ENCODE measurements around the gene TIMM13.
"Not testable (repeated sequence)": the region's sequence is repeated elsewhere in the genome, so short reads cannot be mapped to it uniquely, and the experiment has no call there.

TIMM13 gene

DNA sequence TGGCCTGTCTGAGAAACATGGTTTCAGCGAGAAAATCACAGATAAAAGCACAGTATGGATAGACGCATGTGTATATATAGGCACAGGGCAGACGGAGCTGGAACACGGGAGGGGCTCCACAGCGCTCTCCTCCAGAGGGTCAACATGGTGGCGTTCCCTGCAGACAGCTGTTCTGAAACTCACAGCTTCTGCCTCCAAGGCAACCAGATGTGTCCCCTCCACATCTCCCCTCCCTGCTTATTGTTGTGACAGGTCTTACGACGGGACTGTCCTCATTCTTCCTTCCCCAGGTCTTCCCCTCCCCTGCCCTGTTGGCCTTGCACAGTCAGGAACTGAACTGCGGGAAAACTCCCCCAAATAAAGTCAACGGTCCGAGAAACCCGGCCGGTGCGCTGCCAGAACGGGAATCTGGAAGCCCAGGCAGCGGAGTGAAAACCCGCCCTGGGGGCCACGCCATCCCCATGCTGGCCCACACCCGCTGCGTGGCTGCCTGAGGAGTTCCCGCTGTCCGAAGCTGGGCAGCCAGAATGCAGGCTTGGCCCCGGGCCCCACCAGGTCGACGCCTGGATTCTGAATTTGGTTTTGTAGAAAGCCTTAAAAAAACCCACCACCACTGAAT lies 2.6 kb upstream of the TIMM13 start:
- DNase-seq = no peak

DNA sequence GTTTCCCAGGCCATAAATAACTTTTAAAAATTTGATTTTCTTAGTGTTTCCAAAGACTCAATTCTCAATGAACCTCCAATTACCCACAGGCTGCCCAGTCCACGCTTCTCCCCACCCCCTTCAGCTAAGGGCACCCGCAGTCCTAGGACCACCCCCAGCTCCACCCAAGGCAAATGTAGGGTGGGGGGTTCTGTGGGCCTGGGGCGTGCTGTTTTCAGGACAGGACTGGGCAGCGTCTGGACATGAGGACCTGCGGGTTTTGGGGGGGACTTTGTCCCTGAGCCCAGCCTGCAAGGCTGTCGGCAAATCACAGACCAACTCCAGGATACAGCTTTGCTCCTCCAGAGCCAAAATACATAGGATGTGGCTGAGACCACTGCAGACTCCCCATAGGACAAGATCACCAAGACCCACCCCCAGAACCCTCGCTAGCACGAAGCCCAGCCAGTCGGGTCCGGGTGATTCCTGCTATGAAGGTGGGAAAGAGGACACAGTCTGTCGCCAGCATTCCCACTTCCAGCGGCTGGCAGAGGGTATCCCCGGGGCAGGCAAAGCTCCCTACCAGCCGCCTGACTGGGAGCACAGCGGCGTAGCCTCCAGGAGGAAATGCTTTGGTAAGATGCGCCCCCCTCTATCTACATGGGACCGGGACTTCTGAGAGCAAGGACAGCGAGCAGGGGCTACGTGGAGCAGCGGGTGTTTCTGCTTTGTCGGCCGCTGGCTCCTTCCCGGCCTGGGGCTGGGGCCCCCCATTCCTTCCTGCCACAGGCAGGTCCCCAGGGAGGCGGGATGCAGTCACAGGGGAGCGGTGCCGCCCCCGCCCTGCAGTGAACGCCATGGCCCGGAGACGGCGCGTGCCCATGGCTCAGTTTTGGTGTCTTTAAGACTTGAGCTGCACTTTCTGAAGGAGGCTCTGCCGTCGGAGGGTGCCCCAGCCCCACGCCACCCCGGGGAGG lies 1.6 kb upstream of the TIMM13 start:
- DNase-seq = no peak

DNA sequence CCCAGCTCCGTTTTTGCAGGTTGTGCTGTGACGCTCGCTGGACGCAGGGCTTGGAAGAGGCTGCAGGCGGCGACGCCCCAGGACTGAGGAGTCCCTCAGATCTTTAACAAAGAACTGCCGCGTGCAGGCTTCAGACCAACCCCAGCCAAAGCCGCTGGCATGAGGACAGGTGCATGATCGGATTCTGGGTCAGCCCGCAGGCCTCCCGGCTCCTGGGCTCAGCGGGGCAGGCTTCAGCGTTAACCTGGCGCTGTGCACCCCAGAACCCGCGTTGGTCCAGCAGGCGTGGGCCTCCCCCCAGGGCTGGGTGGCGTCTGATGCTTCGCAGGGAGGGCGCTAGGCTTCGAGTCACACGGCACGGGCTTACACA lies 920 bp upstream of the TIMM13 start:
- DNase-seq = no peak

- DNase-seq = peak; percentile 9 to 15
Measured at GRCh38 chr19:2426611-2427428, 566 bp downstream of the TIMM13 start.

GRCh38 chr19:2425622-2426581 lies 1.5 kb downstream of the TIMM13 start:
- no peak for DNase-seq

DNA sequence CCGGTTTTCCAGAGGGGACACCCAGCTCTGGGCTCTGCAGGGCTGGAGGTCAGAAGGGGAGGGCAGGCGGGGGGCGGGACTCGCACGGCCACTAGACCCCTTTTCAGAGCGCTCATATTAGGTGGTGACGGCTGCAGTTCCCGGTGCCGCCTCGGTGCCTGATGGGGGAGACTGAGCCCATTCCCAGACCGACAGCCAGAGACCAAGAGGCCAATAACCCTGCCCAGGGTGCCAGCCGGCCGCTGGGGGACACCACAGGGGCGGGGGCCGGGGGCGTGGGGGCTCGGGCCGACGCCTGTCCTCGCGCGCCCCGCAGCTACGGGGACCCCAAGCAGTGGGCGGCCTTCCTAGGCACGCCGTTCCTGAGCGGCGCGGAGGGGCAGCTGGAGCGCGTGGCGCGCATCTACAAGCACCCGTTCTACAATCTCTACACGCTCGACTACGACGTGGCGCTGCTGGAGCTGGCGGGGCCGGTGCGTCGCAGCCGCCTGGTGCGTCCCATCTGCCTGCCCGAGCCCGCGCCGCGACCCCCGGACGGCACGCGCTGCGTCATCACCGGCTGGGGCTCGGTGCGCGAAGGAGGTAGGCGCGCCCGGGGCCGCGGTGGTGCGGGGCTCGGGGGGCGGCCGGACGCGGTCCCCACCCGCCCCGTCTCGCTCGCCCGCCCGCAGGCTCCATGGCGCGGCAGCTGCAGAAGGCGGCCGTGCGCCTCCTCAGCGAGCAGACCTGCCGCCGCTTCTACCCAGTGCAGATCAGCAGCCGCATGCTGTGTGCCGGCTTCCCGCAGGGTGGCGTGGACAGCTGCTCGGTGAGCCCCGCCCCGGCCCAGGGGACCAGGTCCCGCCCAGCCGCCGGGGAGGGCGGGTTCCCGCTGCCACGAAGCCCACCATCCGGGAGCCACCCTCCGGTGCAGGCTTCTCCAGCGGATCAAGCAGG lies 2.4 kb downstream of the TIMM13 start:
- DNase-seq = no peak

- DNase-seq = no peak
Measured at GRCh38 chr19:2423915-2424685, 3.3 kb downstream of the TIMM13 start.

- no peak for DNase-seq
Measured at GRCh38 chr19:2423071-2423914, 4.1 kb downstream of the TIMM13 start.

- no peak for DNase-seq
Measured at GRCh38 chr19:2421581-2422306, 5.6 kb downstream of the TIMM13 start.

GRCh38 chr19:2420490-2420889 lies 6.9 kb downstream of the TIMM13 start:
- no peak for DNase-seq

DNA sequence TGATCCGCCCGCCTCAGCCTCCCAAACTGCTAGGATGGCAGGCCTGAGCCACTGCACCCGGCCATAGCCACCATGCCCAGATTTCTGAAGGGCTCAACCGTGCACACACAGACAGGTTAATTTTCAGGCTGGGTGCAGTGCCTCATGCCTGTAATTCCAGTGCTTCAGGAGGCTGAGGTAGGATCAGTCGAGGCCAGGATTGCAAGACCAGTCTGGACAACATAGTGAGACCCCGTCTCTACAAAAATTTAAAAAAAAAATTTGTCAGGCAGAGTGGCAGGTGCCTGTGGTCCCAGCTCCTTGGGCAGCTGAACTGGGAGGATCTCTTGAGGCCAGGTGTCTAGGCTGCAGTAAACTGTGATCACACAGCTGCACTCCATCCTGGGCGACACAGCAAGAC lies 7.6 kb downstream of the TIMM13 start:
- DNase-seq = no peak

DNA sequence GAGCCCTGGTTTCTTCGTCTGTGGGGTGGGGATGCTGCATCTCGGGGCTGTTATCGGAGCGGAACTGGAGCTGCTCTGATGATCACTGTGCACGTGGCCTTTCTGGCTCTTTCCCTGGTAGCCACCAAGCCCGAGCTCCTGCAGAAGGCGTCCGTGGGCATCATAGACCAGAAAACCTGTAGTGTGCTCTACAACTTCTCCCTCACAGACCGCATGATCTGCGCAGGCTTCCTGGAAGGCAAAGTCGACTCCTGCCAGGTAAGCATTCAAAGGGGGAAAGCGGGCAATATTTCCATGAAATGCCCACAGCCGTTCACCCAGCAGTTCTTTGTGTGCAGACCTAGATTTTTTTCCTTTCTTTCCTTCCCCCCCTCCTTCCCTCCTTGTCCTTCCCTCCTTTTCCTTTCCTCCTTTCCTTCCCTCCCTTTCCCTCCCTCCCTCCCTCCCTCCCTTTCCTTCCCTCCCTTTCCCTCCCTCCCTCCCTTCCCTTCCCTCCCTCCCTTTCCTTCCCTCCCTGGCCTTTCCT lies 9.4 kb downstream of the TIMM13 start:
- no peak for DNase-seq

DNA sequence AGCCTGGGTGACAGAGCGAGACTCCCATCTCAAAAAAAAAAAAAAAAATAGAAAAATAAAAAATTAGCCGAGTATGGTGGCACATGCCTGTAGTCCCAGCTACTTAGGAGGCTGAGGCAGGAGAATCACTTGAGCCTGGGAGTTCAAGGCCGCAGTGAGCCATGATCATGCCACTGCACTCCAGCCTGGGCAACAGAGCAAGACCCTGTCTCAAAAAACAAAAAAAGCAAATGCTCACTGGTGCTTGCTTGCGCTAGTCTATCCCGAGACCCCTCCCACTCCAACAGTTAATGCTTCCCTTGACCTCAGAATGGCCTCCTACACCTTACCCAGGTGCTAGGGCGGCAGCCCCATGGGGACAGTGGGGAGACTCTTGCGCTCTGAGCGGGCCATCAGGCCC lies 9.9 kb downstream of the TIMM13 start:
- DNase-seq = not testable (repeated sequence)

DNA sequence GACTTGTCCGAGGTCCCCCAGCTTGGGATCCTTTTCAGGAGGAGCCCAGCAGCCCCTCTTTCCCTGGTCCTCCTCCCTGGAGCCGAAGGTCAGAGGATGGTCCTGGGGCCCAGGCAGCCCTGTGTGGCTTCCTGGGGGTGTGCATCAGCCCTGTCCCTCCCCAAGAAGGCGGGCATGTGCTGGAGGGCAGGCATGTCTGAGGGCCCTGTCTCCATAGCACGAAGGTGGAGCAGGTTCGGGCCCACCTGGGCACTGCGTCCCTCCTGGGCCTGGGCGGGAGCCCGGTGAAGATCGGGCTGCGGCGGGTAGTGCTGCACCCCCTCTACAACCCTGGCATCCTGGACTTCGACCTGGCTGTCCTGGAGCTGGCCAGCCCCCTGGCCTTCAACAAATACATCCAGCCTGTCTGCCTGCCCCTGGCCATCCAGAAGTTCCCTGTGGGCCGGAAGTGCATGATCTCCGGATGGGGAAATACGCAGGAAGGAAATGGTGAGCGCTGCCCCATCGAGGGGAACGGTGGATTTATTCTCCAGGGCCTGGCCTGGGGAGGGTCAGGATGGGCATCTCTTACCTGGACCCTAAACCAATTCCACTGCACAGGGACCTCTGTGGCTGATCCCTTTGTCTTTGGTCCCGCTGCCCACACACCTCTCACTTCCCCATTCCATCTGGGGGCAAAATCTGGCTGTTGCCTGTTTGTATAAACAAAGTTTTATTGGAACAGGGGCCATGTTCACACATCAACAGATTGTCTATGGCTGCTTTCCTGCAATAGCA lies 10.9 kb downstream of the TIMM13 start:
- DNase-seq = peak; percentile 56 to 59

DNA sequence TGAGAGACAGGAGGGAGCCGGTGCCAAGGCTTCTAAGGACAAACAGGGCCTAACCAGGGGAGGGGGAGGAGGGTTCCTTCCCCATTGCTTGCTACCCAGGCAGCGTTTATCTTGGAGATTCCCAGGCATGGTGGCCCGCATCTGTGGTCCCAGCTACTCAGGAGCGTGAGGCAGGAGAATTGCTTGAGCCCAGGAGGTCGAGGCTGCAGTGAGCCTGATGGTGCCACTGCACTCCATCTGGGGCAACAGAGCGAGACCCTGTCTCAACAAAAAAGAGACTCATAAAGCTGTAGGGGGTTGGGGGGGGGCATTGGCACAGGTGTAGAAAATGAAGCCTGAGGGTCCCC lies 11.4 kb downstream of the TIMM13 start:
- DNase-seq = no peak

DNA sequence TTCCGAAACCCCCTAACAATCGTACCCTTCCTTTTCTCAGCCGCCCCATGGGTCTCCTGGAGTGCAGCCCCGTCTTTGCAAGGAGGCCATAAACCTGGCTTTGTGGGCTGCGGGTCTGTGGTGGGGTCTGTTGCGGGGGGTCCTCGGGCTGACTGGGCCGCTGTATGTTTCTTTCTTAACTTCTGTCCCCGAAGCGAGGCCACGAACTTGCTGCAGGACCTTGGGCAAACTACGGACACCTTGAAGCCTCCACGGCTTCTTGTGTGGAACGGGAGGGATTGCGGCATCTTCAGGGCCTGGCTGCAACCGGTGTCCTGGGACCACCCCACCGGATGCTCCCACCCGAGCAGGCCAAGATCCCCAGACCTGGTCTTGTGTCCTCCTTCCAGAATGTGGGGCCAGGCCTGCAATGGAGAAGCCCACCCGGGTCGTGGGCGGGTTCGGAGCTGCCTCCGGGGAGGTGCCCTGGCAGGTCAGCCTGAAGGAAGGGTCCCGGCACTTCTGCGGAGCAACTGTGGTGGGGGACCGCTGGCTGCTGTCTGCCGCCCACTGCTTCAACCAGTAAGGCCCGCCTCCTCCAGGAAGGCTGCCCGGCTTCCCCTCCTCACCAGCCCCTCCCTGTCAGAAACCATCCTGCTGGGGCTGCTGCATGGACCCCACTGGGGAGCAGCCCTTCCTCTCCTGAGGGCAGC lies 12.0 kb downstream of the TIMM13 start:
- DNase-seq = no peak

- no peak for DNase-seq
Measured at GRCh38 chr19:2413629-2414028, 13.8 kb downstream of the TIMM13 start.

Data from inflammatory macrophage (primary cell).